H1 (cell line): ENCODE measurements around the gene TAGLN2. TPM values are rescaled to one million over a fixed set of nuclear protein-coding genes. Genes with fewer than 3 reads are reported as not detected.

Experiments
- NANOG ChIP-seq: IDR thresholded peaks from 2 replicates; pipeline ENCODE4 v1.6.1; 2011; ENCODE audit warnings: low read length, low read depth, mild to moderate bottlenecking, inconsistent platforms; ENCODE audit not compliant: insufficient read depth, poor library complexity, severe bottlenecking
- polyA plus RNA-seq, 7 experiments: library from polyadenylated mRNA; depleted of rRNA in 3 of 7; stranded (reverse) in 5 of 7; unstranded in 2 of 7; fragments of >200 nt in 5 of 7; fragments of 200-250 nt in 2 of 7; gene quantifications; 1 replicate in 5 of 7; 2 replicates in 1 of 7; 4 replicates in 1 of 7; pipeline versions ENCODE4 v1.2.1 to v1.2.3, GENCODE V29; 2011 to 2013; ENCODE audit warnings: missing spikeins in 2 of 7, mixed read lengths in 2 of 7
- total RNA-seq: library from RNA; stranded (reverse); fragmentation: NEBNext Ultra II Directional; extraction: Animal tissue kit (Norgen Biotek cat#: 25700); gene quantifications from 2 replicates; pipeline ENCODE4 v1.2.1, GENCODE V29; 2021

TAGLN2 gene
- total and polyA plus RNA-seq, 2 of the 8 experiments (the other 6 are each of a cell fraction or from before 2014, with no cell fraction given), result 93.0 to 114 TPM

- no peak for TF ChIP-seq NANOG
These were observed 7.3 kb upstream of the TAGLN2 start (continued) for GRCh38 chr1:159932296-159933285.
